ENCODE results near the gene DCD.

DCD gene

GRCh38 chr12:54689034-54689372 lies 40.8 kb upstream of the DCD start:
- Histone ChIP-seq H3K9ac (ENCODE audit: low read length) (no peak overlapping the region), H3K79me2 (ENCODE audit: low read length) (no peaks in the 10 kb centered on the region), H3K4me2 (ENCODE audit: low read length) (no peak overlapping the region), H2AFZ (ENCODE audit: low read depth, low read length) (no peak overlapping the region), H3K36me3 (replicated peaks; ENCODE audit: low read depth, low read length) (no peaks in the 10 kb centered on the region), H4K20me1 (ENCODE audit: insufficient read depth, low read length) (no peaks in the 10 kb centered on the region), H3K4me1 (ENCODE audit: low read length) (peaks cover 6% of the 10 kb centered on the region; the same call in 1 of the 2 replicates), H3K27ac (ENCODE audit: low read length) (no peak overlapping the region), H3K27me3 (ENCODE audit: low read depth, low read length) (peaks cover 73% of the 10 kb centered on the region), H3K9me3 (ENCODE audit: insufficient read depth, low read length) (no peaks in the 10 kb centered on the region), H3K4me3 (ENCODE audit: low read length) (no peak overlapping the region)
- TF ChIP-seq EZH2phosphoT487 (IDR thresholded peaks at IDR 0.05; ENCODE audit: low read depth) (no peak), CTCF (IDR thresholded peaks at IDR 0.05; ENCODE audit: low read depth, low read length) (no peak)

GRCh38 chr12:54688309-54689033 lies 40.3 kb upstream of the DCD start:
- Histone ChIP-seq H3K27ac (ENCODE audit: low read length) (no peak overlapping the region), H2AFZ (ENCODE audit: low read depth, low read length) (no peak overlapping the region), H3K27me3 (ENCODE audit: low read depth, low read length) (peaks cover 75% of the 10 kb centered on the region), H3K79me2 (ENCODE audit: low read length) (no peaks in the 10 kb centered on the region), H3K9me3 (ENCODE audit: insufficient read depth, low read length) (no peaks in the 10 kb centered on the region), H4K20me1 (ENCODE audit: insufficient read depth, low read length) (no peaks in the 10 kb centered on the region), H3K4me1 (ENCODE audit: low read length) (peaks cover 6% of the 10 kb centered on the region; the same call in 1 of the 2 replicates), H3K4me3 (ENCODE audit: low read length) (no peak overlapping the region), H3K36me3 (replicated peaks; ENCODE audit: low read depth, low read length) (no peaks in the 10 kb centered on the region), H3K9ac (ENCODE audit: low read length) (no peak overlapping the region), H3K4me2 (ENCODE audit: low read length) (no peak overlapping the region)
- TF ChIP-seq EZH2phosphoT487 (IDR thresholded peaks at IDR 0.05; ENCODE audit: low read depth) (no peak), CTCF (IDR thresholded peaks at IDR 0.05; ENCODE audit: low read depth, low read length) (no peak)

- H3K79me2 ChIP-seq (ENCODE audit: low read length): no peaks in the 10 kb centered on the region
- no peak overlapping the region for H3K4me2 ChIP-seq (ENCODE audit: low read length)
- peaks cover 74% of the 10 kb centered on the region for H3K27me3 ChIP-seq (ENCODE audit: low read depth, low read length)
- H3K9ac ChIP-seq (ENCODE audit: low read length): no peak overlapping the region
- H3K36me3 ChIP-seq (replicated peaks; ENCODE audit: low read depth, low read length): no peaks in the 10 kb centered on the region
- no peaks in the 10 kb centered on the region for H3K9me3 ChIP-seq (ENCODE audit: insufficient read depth, low read length)
- no peak overlapping the region for H3K27ac ChIP-seq (ENCODE audit: low read length)
- no peak overlapping the region for H2AFZ ChIP-seq (ENCODE audit: low read depth, low read length)
- H3K4me1 ChIP-seq (ENCODE audit: low read length): peaks cover 9% of the 10 kb centered on the region; the same call in 1 of the 2 replicates
- no peak for TF ChIP-seq CTCF (IDR thresholded peaks at IDR 0.05; ENCODE audit: low read depth, low read length)
- no peak for TF ChIP-seq EZH2phosphoT487 (IDR thresholded peaks at IDR 0.05; ENCODE audit: low read depth)
- H4K20me1 ChIP-seq (ENCODE audit: insufficient read depth, low read length): no peaks in the 10 kb centered on the region
- H3K4me3 ChIP-seq (ENCODE audit: low read length): no peak overlapping the region
Observed at GRCh38 chr12:54684636-54685630, 36.8 kb upstream of the DCD start.

GRCh38 chr12:54683398-54683797 lies 35.2 kb upstream of the DCD start:
- Histone ChIP-seq H3K4me3 (ENCODE audit: low read length) (no peak overlapping the region), H2AFZ (ENCODE audit: low read depth, low read length) (no peak overlapping the region), H3K36me3 (replicated peaks; ENCODE audit: low read depth, low read length) (no peaks in the 10 kb centered on the region), H3K9ac (ENCODE audit: low read length) (no peak overlapping the region), H3K27me3 (ENCODE audit: low read depth, low read length) (peaks cover 61% of the 10 kb centered on the region), H3K4me2 (ENCODE audit: low read length) (no peak overlapping the region), H3K4me1 (ENCODE audit: low read length) (peaks cover 6% of the 10 kb centered on the region; the same call in 1 of the 2 replicates), H3K79me2 (ENCODE audit: low read length) (no peaks in the 10 kb centered on the region), H3K9me3 (ENCODE audit: insufficient read depth, low read length) (no peaks in the 10 kb centered on the region), H4K20me1 (ENCODE audit: insufficient read depth, low read length) (no peaks in the 10 kb centered on the region), H3K27ac (ENCODE audit: low read length) (no peak overlapping the region)
- TF ChIP-seq CTCF (IDR thresholded peaks at IDR 0.05; ENCODE audit: low read depth, low read length) (no peak), EZH2phosphoT487 (IDR thresholded peaks at IDR 0.05; ENCODE audit: low read depth) (no peak)

Measured in OCI-LY3 (cell line).